Head of caudate nucleus (tissue), 42 donors: ENCODE measurements around the gene GRHPR.
"Not testable (repeated sequence)": the region's sequence is repeated elsewhere in the genome, so short reads cannot be mapped to it uniquely, and the experiment has no call there.

Experiments used
- DNase-seq, 42 donors: peaks; one replicate each; pipeline versions ENCODE4 v3.0.0 to v3.0.0-alpha.2; 2020 to 2021; ENCODE audit warnings: mixed read lengths in 7 of 42
- intact Hi-C: fragments of 100-400 bp; cut with DNase I; formaldehyde crosslinking; loops from one replicate; pipeline ENCODE4 v1.15.0; 2022

GRHPR gene

GRCh38 chr9:37417857-37418618 is 4.5 kb upstream of the GRHPR start:
- intact Hi-C loops = no loop called here
- no peak for DNase-seq

- no peak for DNase-seq
- intact Hi-C loops = no loop called here
Measured at GRCh38 chr9:37419204-37419603, 3.3 kb upstream of the GRHPR start.

DNA sequence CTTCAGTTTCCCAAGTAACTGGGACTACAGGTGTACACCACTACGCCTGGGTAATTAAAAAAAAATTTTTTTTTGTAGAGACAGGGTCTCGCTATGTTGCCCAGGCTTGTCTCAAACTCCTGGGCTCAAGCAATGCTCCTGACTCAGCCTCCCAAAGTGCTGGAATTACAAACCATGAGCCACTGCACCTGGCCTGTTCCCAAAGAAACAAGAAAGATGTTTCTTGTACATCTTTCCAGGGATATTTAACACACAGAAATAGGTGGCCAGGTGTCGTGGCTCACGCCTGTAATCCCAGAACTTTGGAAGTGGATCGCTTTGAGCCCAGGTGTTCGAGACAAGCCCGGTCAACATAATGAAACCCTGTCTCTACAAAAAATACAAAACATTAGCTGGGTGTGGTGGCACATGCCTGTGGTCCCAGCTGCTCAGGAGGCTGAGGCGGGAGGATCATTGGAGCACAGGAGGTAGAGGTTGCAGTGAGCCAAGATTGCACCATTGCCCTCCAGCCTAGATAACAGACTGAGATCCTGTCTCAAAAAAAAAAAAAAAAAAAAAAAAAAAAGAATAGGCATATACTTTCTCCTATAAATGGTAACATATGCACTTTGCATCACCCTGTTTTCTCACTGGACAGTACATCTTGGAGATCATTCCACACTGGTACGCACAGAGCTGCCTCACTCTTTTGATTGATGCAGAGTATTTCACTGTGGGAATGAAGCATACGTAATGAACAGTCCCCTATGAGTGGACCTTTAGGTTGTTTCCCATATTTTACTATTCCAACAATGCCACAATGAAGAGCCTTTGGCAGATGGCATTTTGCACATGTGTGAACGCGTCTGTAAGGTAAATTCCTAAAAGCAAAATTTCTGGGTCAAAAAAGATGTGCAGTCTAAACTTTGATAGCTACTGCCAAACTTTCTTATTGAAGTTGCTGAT is 2.0 kb upstream of the GRHPR start:
- intact Hi-C loops = no loop called here
- DNase-seq = no peak

GRCh38 chr9:37421914-37422288 is 595 bp upstream of the GRHPR start:
- DNase-seq = peak in 2 of 42 donors; percentile 28 to 53
- intact Hi-C loops = loop anchor here (2.0 kb wide), 1 partner anchor 43 kb away; the partner anchor contains the start of gene ZBTB5

DNA sequence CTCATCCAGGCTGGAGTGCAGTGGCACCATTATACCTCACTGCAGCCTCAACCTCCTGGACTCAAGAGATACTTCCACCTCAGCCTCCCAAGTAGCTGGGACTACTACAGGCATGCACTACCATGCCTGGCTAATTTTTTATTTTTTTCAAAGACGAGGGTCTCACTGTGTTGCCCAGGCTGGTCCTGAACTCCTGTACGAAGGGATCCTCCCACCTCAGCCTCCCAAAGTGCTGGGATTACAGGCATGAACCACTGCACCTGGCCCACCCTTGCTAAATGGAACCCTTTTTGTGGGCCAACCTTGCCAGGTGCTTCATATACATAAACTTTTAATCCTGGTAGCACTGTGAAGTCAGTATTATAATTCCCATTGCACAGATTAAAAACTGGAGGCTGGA is 1.0 kb downstream of the GRHPR start:
- intact Hi-C loops = loop anchor here (2.0 kb wide), 1 partner anchor 41 kb away; the partner anchor contains the start of gene ZBTB5
- no peak for DNase-seq

DNA sequence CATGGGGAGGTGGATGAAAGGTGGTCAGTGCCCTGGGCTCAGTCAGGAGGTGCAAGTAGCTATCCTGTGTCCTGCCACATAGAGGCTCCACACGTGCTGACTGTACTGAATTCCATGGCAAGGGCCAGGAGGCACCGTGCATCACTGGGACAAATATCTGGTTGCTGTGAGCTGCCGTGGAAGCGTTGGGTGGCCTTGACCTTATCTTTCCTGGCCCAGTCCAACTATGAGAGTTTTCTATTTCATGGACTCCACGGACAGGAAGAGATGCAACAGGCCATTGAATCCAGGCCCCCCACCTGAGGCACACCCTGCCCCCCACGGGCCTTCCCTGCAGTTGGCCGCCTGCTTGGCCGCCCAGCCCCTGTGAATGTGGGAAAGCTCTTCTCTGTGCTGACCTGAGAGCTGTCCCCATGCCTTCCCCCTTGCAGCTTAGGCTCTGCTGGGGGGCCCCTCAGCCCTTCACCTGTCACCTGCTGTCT is 1.7 kb downstream of the GRHPR start:
- DNase-seq = no peak
- intact Hi-C loops = no loop called here

- intact Hi-C loops = no loop called here
- no peak for DNase-seq
Measured at GRCh38 chr9:37424686-37425297, 2.3 kb downstream of the GRHPR start.

DNA sequence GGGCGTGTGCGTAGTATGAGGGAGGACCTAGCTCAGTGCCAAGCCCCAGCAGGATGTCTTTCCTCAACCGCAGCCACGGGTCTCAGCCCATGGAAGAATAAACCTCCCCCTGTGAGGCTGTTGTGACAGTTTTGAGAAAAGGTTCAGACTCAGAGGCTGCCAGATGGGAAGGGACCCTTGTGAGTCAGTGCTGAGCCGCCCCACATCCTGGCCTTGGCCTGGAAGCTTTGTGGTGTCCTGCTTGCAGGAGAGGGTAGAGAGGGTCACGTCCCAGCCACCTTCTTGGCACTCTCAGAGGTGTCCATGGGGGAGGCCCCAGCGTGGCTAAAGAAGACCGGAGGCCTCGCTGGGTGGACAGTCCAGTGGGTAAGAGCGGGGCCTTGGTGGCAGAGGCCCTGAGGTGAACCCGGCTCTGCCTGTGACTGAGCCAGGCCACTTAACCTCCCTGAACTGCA is 2.8 kb downstream of the GRHPR start:
- intact Hi-C loops = no loop called here

DNA sequence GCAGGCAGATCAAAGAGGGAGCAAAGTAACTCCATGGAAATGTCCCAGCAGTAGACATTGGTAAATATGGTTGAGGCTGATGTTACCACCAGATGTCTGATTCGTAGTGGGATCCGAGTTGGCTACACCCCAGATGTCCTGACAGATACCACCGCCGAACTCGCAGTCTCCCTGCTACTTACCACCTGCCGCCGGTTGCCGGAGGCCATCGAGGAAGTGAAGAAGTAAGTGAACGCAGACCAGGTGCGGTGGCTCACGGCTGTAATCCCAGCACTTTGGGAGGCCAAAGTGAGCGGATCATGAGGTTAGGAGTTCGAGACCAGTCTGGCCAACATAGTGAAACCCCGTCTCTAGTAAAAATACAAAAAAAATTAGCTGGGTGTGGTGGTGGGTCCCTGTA is 3.9 kb downstream of the GRHPR start:
- intact Hi-C loops, DNase-seq: not testable (repeated sequence)

More for the DNA sequence above, 2.8 kb downstream of the GRHPR start:
- DNase-seq = peak in 1 of 42 donors; percentile 61

DNA sequence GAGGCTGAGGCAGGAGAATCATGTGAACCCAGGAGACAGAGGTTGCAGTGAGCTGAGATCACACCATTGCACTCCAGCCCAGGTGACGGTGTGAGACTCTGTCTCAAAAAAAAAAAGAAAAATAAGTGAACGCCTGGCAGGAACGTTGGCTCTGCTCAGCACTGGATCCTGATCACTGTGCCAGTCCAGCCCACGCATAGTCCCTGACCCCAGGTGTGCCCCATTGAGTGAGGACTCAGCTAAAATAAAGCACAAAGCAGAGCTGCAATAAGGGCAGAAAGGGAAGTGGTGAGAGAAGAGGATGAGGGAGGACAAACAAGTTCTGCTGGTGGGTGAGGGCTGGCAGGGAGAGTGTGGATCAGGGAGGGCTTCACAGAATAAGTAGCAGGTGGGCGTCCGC is 4.3 kb downstream of the GRHPR start:
- intact Hi-C loops = no loop called here
- no peak for DNase-seq

DNA sequence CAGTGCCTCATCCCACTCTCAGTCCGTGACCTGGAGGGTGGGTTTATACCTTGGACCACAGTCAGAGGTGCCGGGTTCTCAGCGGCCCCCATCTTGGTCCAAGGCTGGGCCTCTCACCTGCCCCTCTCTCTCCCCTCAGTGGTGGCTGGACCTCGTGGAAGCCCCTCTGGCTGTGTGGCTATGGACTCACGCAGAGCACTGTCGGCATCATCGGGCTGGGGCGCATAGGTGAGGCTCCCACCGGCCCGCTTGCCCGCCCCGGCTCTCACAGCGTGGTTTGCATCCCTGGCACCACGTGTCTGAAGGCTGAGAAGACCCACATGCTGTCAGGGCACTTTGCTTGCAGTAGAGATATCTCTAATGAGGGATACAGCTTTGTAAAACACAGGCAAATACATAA is 5.8 kb downstream of the GRHPR start:
- intact Hi-C loops = no loop called here
- no peak for DNase-seq

GRCh38 chr9:37429441-37430285 is 7.2 kb downstream of the GRHPR start:
- no peak for DNase-seq
- intact Hi-C loops = no loop called here

- peak; percentile 69 to 93 (median 85) for DNase-seq
- intact Hi-C loops = no loop called here
Measured at GRCh38 chr9:37430841-37431597, 8.5 kb downstream of the GRHPR start.

GRCh38 chr9:37432020-37432419 is 9.5 kb downstream of the GRHPR start:
- DNase-seq = no peak
- intact Hi-C loops = no loop called here

- DNase-seq = peak; percentile 62 to 96 (median 86)
- intact Hi-C loops = no loop called here
Measured at GRCh38 chr9:37433867-37434371, 11.4 kb downstream of the GRHPR start.

- peak in 12 of 42 donors; percentile 13 to 66 (median 42) for DNase-seq
Measured at GRCh38 chr9:37436540-37436939, 14.0 kb downstream of the GRHPR start.

DNA sequence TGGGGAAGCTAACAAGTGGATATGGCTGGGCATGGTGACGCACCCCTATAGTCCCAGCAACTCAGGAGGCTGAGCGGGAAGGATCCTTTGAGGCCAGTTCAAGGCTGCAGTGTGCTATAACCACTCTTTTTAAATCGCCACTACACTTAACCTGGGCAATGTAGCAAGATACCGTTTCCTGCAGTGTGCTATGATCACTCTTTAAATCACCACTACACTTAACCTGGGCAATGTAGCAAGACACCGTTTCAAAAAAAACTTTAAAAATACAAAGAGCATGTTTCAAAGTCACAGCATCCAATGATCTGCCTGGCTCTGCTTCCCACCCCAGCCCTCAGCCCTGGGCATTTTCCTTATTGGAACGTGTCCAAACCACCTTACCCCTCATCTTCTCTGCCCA is 14.5 kb downstream of the GRHPR start:
- DNase-seq = no peak
- intact Hi-C loops = no loop called here

More at GRCh38 chr9:37436540-37436939, 14.0 kb downstream of the GRHPR start:
- intact Hi-C loops = no loop called here
